Muscle of arm (tissue), 12 donors: Measurements from ENCODE around the gene THAP4. TPM values are rescaled to one million over a fixed set of nuclear protein-coding genes. Genes with fewer than 3 reads are reported as not detected.
A peak's percentile ranks its signal among the peaks of the same experiment; 100 is the strongest.
"Not testable (repeated sequence)": the region's sequence is repeated elsewhere in the genome, so short reads cannot be mapped to it uniquely, and the experiment has no call there.

Experiments
- DNase-seq: peaks from one replicate; pipeline ENCODE4 v3.0.0-alpha.2; 2013
- polyA plus RNA-seq, 12 donors: library from polyadenylated mRNA; unstranded; fragments of 120-200 nt; gene quantifications; one replicate each; pipeline ENCODE4 v1.2.1, GENCODE V29; 2013; ENCODE audit not compliant: insufficient read length in 12 of 12

Gene THAP4
- polyA plus RNA-seq, 12 donors, result 31.7 to 51.7 (median 36.8) TPM; not detected in 1

GRCh38 chr2:241670333-241671110, 33.6 kb upstream of the THAP4 start:
- DNase-seq, result no peak

- DNase-seq, result no peak
Observed at GRCh38 chr2:241668839-241669238, 31.9 kb upstream of the THAP4 start.

GRCh38 chr2:241668354-241668753, 31.4 kb upstream of the THAP4 start:
- DNase-seq, result no peak

- no peak for DNase-seq
Observed at GRCh38 chr2:241666627-241667400, 29.9 kb upstream of the THAP4 start.

- no peak for DNase-seq
Observed at GRCh38 chr2:241665731-241666440, 28.9 kb upstream of the THAP4 start.

- DNase-seq, result not testable (repeated sequence)
Observed at GRCh38 chr2:241662731-241663130, 25.8 kb upstream of the THAP4 start.

- DNase-seq, result no peak
Observed at GRCh38 chr2:241660593-241661213, 23.7 kb upstream of the THAP4 start.

GRCh38 chr2:241659150-241659739, 22.3 kb upstream of the THAP4 start:
- DNase-seq, result peak; percentile 77

- no peak for DNase-seq
Observed at GRCh38 chr2:241658296-241658695, 21.3 kb upstream of the THAP4 start.

- no peak for DNase-seq
Observed at GRCh38 chr2:241657786-241658254, 20.9 kb upstream of the THAP4 start.

- no peak for DNase-seq
Observed at GRCh38 chr2:241656190-241656741, 19.3 kb upstream of the THAP4 start.

- DNase-seq, result no peak
Observed at GRCh38 chr2:241655516-241656189, 18.7 kb upstream of the THAP4 start.

- DNase-seq, result no peak
Observed at GRCh38 chr2:241654551-241654950, 17.6 kb upstream of the THAP4 start.

GRCh38 chr2:241653210-241653750, 16.3 kb upstream of the THAP4 start:
- no peak for DNase-seq

- no peak for DNase-seq
Observed at GRCh38 chr2:241652722-241653121, 15.8 kb upstream of the THAP4 start.

- no peak for DNase-seq
Observed at GRCh38 chr2:241652142-241652541, 15.2 kb upstream of the THAP4 start.

GRCh38 chr2:241649927-241650326, 13.0 kb upstream of the THAP4 start:
- DNase-seq, result no peak

- no peak for DNase-seq
Observed at GRCh38 chr2:241649404-241649803, 12.4 kb upstream of the THAP4 start.

GRCh38 chr2:241648453-241648852, 11.5 kb upstream of the THAP4 start:
- DNase-seq, result no peak
